ENCODE measurements around the gene ZNF506.
"Not testable (repeated sequence)": the region's sequence is repeated elsewhere in the genome, so short reads cannot be mapped to it uniquely, and the experiment has no call there.

ZNF506 gene

DNA sequence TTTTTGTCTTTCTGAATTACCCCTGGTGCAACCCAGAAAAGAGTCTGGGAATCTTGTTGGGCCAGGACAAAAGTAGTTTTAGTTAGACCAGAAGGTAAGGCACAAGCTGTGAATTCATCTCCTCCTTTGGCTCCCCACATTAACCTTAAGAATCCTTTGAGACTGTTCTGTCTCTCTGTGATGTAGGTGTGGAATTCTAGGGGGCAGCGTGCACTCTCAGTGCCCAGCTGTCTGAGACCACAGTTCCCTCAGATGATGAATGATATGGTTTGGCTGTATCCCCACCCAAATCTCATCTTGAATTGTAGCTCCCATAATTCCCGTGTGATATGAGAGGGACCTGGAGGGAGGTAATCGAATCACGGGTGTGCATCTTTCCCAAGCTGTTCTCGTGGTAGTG, 43.9 kb downstream of the ZNF506 start:
- ATAC-seq, result no peak

DNA sequence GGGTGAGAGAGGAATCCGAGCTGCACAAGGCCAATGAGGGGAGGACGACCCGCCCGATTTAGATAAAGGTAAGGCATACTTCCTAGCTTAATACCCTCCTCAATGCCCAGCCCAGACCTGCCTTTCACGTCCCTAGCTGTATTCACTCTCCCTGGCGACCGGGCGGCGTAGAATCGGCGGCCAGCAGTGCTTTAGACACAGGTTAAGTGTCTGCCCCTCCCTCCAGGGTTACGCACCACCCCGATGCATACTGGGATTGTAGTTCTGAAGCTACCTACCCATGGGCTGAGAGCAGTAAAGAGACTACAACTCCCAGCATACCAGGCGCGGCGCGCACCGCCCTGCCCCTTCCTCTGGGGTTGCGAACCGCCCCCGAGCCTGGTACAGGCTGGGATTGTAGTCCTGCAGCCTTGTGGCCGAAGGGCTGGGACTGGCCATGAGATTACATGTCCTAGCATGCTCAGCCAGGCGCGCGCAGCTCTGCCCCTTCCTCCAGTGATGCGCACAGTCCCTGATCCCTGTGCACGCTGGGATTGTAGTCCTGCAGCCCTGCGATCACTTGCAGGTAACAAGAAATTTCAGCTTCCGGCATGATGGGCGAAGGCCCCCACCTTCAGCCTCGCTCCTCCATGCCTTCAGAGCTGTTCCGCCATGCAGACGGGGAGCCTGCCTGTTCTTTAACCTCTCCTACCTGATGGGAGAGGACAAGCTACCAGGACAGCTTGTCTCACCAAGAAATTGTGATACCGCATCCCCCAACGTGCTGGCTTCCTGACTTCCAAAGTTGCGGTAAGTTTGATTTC, 45.1 kb downstream of the ZNF506 start:
- peak; percentile 100 for ATAC-seq

DNA sequence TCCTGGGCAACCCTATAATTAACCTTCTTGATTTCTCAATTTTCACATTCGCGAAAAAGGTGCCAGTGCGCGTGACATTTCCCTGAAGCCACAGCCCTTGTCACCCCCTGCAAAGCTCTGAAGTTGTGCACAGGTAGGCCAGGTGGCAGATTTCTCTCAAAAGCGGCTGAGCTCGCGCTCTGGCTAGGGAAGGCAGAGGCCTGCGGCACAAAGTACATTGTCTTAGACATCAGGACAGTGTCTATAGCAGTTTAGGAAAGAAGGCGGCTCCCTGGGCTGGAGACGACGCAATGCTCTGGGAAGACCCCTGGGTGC, 45.7 kb downstream of the ZNF506 start:
- peak; percentile 0 to 3 for ATAC-seq

DNA sequence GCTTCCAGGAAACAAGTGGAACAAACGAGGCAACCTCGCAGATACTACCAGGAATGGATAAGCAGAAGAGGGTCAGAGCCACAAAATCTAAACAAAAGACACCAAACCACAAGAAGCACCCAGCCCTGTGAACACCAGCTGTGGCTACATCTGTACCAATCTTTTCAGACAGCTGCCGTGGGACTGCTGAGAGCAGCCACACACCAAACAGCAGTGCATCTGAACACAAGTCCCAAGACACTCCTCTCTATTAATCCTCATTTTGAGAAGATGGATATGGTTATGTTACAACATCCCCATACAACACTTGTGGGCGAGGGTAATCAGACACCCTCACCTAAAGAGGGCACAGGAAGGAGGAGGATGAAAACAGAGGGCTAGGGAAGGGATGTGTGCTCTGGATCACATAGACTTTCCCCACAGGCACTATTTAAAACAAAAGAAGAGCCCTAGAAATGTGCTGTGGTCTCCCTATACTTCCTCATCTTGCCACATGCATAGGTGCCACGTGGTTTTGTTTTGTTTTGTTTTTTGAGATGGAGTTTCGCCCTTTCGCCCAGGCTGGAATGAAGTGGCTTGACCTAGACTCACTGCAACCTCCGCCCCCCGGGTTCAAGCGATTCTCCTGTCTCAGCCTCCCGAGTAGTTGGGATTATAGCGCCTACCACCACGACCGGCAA, 47.1 kb downstream of the ZNF506 start:
- no peak for ATAC-seq

DNA sequence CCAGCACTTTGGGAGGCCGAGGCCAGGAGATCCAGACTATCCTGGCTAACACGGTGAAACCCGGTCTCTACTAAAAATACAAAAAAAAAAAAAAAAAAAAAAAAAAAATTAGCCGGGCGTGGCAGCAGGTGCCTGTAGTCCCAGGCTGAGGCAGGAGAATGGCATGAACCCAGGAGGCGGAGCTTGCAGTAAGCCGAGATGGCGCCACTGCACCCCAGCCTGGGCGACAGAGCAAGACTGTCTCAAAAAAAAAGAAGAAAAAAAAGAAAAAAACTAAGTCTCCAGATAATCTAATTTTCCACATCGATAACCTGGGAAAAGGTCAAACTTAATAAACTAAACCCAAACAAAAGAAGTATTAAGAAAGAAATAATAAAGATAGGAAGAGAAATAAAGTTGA, 49.6 kb downstream of the ZNF506 start:
- not testable (repeated sequence) for ATAC-seq

DNA sequence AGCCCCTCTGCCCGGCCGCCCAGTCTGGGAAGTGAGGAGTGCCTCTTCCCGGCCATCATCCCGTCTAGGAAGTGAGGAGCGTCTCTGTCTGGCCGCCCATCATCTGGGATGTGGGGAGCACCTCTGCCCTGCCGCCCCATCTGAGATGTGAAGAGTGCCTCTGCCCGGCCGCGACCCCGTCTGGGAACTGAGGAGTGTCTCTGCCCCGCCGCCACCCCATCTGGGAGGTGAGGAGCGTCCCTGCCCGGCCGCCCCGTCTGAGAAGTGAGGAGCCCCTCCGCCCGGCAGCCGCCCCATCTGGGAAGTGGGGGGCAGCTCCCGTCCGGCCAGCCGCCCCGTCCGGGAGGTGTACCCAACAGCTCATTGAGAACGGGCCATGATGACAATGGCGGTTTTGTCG, 51.6 kb downstream of the ZNF506 start:
- not testable (repeated sequence) for ATAC-seq

DNA sequence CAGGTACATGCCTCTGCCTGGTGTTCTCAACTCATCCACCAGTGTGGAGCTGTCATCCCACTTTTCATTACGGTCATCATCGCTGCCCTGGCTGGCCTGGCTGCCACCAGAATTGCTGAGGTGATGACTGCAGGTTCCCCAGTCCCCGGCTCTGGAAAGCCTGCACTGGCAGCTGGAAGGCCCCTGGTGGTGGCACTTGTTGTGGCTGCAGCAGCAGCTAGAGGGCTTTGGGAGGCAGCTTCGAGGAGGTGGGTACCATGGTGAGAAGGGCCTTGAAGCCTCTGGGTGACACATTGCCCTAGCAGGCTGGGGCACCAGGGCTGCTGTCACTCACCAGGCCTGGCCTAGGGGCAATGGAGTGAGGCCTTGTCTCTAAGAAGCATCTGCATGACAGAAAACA, 63.4 kb downstream of the ZNF506 start:
- ATAC-seq, result no peak

DNA sequence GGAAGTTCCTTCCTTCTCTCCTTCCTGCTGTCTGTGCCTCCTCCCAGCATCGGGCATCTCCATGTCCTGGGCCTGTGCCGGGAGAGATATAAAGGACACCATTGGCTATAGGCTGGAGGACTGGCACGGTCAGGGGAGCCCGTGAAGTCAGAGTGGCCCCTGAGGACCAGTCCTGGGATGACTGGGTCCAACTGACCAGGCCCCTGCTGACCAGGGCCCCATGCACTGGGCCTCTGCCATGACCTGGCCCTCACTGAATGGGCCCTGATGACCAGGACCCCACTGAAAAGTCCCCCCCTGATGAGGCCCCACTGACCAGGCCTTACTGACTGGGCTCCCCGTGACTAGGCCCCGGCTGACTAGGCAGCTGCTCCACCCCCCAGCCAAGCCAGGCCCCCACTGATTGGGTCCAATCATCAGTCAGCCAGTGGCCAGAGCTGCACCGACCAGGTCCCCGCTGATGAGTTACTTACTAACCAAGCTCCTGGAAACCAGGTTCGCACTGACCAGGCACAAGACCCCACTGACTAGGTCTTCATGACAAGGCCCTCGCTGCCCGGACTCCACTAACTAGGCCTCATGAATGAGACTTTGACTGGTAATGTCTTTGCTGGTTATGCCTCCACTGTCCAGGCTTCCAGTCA, 68.7 kb downstream of the ZNF506 start:
- no peak for ATAC-seq

DNA sequence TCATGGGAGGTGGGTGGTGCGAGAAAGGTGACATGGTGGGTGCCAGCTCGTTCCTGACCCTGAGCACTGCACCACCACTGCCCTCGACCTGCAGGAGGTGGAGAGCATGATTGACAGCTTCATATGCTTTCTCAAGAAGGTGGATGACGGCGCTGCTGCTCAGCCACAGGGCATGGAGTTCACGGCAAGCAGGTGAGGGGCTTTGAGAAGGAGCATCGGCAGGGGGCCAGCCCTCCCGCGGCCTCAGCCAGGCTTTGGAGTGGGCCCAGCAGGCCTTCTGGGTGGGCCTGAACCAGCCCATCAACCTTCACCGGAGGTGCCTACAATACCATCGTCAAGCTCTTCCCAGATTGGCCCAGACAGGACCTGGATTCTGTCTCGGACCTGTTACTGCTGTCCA, 69.7 kb downstream of the ZNF506 start:
- ATAC-seq, result no peak

DNA sequence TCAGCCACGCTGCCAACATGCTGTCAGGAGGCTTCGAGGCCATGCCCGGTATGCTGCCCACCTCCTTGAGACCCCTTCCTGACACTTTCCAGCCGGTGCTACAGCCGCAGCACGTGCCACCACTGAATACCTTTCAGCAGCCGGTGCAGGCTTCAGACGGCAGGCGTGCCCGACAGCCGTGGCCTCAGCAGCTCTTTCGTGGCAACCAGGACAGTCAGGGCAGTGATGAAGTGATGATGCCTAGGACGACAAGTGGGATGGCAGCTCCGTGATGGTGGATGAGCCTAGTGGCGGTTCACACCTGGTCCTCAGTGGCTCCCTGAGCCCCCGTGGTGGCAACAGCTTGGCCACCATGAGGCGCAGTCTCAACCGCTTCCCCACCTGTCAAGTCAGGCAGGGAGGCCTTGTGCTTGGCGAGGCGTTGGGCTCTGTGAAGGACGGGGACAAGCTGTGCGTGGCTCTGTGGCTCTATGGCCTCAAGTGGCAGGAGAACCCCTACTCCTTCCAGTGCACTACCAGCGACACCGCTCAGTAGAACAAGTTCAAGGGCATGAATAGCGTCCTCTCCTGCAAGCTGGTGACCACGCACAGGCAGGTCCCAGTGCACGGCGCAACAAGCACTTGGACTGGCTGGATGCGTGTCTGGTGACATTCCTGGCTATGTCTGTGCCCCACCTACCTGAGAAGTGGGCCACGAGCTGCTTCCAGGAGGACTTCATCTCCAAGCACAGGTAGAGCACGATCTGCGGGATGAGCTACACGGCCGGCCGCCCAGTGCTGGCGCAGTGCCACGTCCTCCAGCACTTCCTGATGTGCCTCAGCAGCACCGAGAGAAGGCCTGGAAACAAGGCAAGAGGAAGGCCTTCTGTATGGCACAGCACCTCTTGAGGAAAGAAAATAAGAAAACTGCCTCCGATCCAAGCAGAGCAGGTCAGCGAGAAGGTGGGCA, 70.4 kb downstream of the ZNF506 start:
- ATAC-seq, result no peak

DNA sequence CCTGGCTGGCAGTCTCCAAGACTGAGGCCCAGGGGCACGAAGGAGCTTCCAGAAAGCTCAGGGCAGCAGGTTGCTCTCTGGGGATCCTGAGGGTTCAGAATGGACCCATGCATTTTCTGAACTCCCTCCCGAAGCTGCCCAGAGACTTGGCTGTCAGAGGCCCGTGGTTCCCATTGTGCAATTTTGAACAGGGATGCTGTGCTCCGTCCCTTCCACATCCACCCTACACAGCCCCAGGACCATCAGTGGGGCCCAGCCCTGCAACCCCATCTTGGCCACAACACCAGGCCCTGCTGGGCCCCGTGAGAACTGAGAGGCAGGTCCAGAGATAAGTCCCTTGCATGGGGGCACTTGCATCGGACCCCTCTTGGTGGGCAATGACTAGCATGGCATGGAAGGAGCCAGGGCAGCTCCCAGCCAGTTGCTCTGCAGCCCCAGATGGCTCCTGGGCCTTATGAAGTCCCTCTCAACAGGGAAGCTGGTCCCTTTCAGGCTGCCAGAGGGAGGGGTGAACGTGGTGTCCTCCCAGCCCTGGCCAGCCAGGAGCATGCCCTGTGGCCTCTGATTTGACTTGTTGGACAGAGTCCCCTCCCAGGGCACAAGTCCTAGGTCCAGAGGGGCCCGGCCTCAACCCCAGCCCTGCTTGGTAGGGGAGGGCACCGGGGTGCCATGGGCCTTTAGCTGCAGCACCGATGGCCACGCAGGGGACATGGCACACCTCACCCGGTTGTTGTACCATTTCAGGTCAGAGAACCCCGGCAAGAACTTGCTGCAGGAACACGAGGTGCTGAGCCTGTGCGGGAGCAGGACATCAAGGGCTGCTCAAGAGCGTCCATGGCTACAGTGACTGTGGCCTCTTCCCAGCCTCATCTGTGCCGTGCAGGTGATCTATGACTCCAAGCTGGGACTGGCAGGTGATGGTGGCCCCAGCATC, 71.4 kb downstream of the ZNF506 start:
- ATAC-seq, result no peak

DNA sequence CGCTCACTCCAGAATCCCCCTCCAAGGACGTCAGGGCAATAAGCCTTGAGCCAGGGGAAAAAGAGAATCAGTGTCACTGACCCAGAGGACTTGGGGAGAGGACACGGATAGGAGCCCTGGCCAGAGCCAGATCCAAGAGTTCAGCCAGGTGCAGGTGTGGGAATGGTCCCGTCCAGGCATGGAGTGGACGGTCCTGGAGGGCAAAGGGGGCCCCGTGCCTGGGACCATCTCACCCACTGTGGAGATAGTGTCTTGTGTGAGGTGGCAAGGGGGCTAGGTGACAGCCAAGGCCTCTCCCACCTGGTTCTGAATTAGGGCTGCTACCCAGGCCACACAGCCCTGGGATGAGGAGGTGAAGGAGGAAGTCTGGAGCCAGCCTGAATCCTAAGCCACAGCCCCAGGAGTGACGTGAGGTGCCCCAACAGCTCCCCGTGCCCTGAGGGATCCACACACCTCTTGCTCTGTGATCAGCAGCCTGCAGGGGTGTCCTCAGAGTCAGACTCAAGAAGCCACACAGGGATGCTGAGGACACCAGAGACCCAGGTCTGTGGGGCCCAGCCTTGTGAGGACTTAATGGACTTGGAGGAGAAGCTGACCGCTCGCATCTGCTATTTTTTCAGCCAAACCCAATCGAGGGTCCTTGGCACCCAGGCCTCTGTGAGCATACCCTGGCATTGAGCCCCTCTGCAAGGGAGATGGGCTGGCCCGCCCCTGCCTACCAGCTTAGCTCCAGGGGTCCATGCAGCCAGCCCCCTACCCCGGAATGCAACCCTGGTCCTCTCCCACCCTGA, 72.2 kb downstream of the ZNF506 start:
- no peak for ATAC-seq

DNA sequence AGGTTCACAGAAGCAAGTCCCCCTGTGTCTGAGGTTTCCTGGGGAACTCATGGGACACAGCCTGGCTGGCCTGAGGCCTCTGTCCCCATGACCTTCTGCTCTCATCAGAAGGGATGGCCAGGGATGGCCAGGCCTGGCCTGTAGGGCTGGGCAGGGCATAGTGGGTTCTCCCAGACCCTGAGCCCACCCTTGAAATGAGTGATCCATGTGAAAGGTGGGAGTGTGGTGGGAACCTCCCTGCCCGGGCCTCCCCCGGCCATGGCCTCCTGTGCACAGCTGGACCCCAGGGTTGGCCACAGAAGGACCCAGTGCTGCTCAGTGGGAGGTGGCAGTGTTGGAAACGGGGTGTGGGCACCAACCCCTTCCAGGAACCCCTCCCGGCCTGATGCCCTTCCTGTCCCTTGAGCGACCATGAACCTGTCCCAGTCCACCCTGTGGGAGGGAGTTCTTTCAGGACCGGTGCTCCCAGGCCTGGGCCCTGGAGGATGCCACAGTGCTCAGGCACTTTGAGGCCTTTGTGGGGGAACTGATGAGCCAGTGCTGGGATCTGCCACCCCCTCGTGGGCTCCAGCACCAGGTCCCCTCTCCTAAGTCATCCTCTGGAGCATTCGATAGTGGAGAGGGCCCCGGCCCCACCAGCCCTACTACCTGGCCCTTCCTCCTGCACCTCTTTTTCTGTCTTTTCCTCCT, 73.2 kb downstream of the ZNF506 start:
- no peak for ATAC-seq

DNA sequence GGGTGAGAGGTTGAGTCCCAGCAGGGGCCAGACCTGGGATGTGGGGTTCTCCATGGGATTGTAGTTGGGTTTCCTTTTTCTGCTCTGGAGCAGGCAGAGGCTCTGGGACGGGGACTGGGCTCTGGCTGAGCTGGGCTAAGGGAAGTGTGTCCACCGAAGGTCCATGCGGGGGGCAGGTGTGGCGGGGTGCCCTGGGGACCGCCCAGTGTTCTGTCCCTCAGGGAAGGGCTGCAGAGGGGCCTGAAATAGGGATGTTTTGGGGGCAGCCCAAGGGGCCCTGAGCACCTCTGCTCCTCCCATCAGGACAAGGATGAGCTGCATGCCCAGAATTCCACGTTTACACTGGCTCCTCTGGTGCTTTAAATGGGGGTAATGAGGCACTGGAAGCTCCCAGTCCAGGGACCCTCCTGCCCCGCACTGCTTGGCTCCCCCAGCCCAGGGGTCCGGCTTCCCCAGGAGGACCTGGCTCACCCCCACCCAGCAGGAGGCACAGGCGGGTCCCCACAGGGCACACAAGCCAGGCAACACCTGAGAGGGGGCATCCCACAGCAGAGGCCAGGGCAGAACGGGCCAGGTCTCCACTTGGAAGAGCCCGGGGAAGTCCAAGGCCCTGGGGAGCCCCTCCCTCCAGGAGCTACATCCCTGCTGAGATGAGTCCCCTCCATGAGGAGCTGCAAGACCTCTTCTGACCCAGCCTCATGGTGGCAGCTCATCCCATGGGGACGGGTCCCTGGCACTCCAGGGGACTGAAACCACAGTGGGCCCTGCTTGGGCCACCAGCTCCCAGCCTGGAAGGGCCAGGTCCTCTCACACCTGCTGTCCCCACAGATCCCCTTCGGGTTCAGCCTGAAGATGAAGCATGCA, 74.0 kb downstream of the ZNF506 start:
- ATAC-seq, result no peak

DNA sequence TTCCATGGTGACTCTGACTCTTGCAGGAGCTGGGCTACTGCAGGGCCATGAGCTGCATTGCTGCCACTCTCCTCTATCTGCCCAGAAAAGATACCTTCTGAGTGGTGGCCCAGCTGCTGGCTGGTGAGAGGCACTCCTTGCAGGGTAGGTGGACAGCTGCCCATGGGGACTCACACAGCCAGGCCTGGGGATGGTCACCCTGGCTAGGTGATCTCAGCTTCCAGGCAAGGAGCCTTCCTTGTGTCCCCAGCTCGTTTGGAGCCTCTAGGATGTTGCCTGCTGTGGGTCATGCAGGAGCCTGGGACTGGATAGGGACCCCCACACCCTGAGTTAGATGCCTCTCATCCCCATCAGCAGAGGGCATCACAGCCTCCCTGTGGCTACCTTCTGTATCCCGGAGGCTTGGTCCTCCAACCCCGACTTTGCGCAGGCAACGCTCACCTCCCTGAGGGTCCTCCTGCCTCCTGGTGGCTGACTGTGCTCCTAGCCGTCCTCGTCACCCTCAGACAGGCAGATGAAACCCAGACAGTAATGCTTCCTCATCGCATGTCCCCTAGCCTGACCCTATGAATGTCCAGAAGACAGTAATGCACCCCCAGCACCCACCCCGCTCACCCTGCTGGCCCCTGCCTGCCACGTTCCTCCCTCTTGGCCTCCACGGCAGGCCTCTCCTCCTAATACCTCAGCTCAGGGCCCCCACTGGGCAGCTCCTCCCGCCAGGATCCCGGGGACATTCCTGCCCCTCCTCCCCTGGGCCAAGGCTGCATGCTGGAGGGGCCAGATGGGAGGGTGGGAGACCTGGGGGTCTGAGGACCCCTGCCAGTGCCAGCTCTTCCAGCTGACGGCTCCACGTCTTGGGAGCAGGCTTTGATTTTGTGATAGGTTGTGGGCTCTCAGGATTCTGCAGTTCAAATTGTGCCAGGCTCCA, 75.0 kb downstream of the ZNF506 start:
- ATAC-seq, result no peak

DNA sequence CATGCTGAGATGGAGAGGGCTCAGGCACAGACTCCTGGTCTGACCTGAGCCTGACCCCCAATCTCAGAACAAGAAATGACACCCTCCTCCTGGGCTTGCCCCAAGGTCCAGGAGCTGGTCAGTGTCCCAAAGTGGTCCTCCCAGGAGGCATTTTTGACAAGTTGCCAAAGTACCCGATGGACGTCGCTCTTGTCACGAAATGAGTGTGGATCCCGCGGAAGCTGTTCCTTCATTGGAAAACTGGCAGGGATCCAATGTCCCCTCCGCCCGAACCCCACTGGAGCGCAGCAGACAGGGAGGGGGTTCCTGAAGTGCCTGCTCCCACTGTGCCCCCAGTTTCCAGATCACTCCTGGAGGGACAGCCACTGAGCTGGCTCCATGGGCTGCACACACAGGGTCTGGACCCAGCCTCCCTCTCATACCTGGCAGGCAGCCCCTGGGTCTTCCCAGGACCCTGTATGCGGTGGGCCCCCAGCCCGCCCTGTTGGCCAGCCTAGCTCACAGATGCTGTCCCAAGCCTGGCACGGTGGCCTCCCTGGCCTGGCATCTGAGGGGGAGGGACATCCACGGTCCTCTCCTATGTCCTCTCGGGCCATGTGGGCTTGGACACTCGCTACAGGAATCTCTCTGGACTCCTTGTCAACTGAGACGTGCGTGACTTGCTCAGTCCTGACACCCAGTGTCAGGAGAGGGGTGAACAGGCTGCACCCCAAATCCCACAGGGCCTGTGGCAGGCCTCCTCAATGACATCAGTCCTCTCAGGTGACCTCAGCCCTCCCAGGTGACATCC, 75.9 kb downstream of the ZNF506 start:
- no peak for ATAC-seq

DNA sequence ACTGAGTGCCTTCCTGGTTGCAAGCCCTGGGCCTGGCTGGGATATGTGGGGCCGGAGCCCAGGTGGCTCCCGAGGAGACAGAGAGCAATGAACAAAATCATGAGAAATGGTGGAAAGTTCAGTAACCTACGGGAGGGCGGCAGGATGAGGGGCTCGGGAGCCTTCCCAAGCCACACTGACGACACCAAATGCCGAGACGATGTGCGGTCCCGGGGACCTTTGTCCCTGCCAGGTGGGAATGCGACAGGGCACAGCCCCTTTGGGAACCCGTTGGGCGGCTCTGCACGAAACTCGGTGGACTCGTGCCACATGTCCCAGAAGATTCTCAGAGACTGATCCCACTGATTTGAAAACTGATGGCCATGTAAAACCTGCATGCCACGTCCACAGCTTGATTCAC, 76.9 kb downstream of the ZNF506 start:
- ATAC-seq, result no peak

Measured in activated CD4-positive, CD25-positive, alpha-beta regulatory T cell treated with anti-CD3 and anti-CD28 coated beads, Interleukin-2, amount 50 U/mL, for 24 hours (primary cell).